Tongue (tissue), 3 donors: ENCODE measurements around the gene NIBAN1. TPM values are rescaled to one million over a fixed set of nuclear protein-coding genes. Genes with fewer than 3 reads are reported as not detected.

Experiments
- DNase-seq: peaks from one replicate; pipeline ENCODE4 v3.0.0-alpha.2; 2015
- small RNA-seq: library from RNA; depleted of rRNA; stranded (forward); fragments of <200 nt; gene quantifications from one replicate; pipeline ENCODE3, GENCODE V24; 2014; ENCODE audit warnings: low replicate concordance
- total RNA-seq: library from RNA; depleted of rRNA; stranded (reverse); fragments of >200 nt; gene quantifications from one replicate; pipeline ENCODE4 v1.2.3, GENCODE V29; 2014

Gene NIBAN1
- total RNA-seq, 1 donor from 2014 or later, result 65.8 TPM

GRCh38 chr1:184945678-184946412 lies 28.5 kb downstream of the NIBAN1 start:
- DNase-seq, result peak; percentile 71

- peak; percentile 64 for DNase-seq
These were observed 29.3 kb downstream of the NIBAN1 start for GRCh38 chr1:184945029-184945428.

DNA sequence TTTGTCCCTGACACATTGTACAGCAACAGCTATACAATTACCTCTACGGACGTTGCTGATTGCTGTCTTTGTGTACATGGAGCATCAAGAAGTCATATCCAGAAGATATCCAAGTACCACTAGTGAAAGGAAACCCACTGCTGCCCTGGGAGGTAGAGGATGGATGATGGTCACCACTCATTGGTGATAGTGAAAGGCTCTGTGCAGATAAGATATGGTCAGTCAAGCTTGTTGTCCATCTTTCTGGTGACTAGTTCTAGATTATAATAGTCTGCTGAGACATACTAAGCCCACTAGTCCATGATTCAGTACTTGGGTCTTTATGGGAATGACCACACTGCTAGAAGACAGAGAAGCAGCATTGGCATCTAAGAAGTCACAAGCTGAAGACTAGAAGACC lies 30.3 kb downstream of the NIBAN1 start:
- no peak for DNase-seq

DNA sequence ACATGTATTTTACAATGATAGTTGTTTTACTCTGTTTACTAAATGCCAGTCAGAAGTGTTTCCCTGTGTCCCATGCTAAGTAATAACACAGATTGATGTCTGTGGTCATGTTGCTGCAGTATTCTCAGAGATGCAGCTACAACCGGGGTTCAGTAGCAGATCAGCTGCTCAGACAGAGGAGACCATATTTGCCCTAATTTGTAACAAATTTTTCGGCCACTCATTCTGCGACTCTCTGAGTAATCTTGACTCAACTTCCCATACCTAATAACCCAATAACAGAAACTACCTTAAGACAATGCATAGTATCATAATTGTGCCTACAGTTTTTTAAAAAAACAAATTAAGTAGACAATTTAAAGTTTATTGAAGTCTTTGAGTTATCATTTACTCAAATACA lies 32.6 kb downstream of the NIBAN1 start:
- no peak for DNase-seq

DNA sequence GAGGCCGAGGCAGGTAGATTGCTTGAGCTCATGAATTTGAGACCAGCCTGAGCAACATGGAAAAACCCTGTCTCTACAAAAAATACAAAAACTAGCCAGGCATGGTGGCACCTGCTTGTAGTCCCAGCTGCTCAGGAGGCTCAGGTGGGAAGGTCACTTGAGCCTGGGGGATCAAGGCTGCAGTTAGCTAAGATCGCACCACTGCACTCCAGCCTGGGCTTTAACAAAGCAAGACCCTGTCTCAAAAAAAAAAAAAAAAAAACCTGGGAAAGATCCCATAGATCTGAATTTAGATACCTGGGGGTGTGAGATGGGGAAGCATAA lies 32.9 kb downstream of the NIBAN1 start:
- DNase-seq, result no peak

GRCh38 chr1:184940694-184941409 lies 33.5 kb downstream of the NIBAN1 start:
- no peak for DNase-seq

- DNase-seq, result no peak
These were observed 34.1 kb downstream of the NIBAN1 start for GRCh38 chr1:184940226-184940625.

DNA sequence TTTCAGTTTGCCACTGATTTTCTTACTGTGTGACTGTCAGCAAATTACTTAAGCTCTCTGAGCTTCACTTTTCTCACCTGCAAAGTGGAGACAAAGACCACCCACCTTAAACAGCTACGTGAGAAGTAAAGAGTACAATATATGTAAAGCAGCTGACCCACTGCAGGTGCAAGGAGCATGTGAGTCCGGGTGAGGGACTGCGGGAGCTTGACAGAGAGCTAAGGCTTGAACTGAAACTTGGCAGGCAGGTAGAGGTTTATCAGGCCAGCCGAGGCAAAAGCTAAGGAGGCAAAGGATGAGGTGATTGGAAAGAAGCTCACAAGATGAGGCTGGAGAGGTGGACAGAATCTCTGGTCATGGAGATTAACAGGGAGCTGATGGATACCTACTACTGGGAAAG lies 36.6 kb downstream of the NIBAN1 start:
- DNase-seq, result no peak

DNA sequence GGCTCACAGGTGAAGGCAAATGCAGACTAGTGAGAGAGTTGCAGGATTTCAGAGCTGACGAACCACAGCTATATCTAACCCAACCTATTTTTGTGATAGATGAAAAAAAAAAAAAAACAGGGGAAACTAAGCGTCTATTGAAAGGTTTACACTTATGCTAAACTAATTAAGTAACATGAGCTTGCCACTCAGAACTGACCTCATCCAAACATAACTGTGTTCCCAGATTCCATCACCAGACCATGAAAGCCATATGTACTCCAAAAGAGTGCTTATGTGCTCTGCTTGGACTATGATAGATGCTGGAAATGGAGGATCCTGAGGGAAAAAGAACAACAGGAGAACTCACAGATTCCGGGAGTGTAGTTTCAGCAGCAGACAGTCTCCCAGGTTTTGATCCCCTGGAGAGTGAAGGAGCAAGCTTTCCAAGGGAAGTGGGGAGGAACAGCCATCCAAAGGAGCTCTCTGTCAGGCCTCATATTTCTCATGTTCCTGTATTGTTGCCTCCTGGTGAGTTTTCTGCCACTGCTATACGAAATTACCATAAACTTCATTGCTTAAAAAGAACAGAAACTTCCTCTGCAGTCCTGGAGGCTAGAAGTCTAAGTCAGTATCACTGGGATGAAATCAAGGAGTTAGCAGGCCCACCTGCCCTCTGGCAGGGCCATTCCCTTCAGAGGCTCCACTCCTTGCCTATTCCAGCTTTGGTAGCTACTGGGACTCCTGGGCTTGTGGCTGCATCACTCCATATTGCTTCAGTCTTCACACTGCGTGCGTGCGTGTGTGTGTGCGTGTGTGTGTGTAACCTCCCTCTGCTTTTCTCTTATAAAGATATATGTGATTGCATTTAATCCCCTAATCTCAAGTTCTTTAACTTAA lies 38.1 kb downstream of the NIBAN1 start:
- peak; percentile 79 for DNase-seq

DNA sequence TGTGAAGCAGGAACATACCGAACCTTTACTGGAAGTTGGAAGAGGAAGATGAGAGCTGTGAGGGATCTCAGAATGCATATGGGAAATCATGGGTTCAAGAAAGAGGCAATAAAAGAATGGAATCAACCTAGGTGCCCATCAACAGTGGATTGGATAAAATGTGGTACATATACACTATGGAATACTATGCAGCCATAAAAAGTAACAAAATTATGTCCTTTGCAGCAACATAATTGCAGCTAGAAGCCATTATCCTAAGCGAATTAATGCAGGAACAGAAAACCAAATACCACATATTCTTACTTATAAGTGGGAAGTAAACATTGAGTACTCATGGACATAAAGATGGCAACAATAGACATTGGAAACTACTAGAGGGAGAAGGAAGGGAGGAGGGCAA lies 40.4 kb downstream of the NIBAN1 start:
- no peak for DNase-seq

DNA sequence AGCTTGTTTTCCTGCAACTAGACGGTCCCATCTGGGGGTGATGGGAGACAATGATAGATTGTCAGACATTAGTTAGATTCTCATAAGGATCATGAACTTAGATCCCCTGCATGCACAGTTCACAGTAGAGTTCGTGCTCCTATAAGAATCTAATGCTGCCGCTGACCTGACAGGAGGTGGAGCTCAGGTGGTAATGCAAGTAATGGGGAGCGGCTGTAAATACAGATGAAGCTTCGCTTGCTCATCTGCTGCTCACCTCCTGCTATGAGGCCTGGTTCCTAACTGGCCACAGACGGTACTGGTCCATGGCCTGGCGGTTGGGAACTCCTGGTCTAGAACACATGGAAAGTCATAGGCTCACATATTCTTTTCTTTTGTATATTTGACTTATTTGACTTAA lies 42.0 kb downstream of the NIBAN1 start:
- no peak for DNase-seq

- DNase-seq, result no peak
These were observed 42.7 kb downstream of the NIBAN1 start for GRCh38 chr1:184931566-184931965.

GRCh38 chr1:184930645-184931044 lies 43.7 kb downstream of the NIBAN1 start:
- DNase-seq, result no peak

GRCh38 chr1:184930232-184930631 lies 44.1 kb downstream of the NIBAN1 start:
- no peak for DNase-seq

- DNase-seq, result peak; percentile 63
These were observed 44.6 kb downstream of the NIBAN1 start for GRCh38 chr1:184929711-184930202.

DNA sequence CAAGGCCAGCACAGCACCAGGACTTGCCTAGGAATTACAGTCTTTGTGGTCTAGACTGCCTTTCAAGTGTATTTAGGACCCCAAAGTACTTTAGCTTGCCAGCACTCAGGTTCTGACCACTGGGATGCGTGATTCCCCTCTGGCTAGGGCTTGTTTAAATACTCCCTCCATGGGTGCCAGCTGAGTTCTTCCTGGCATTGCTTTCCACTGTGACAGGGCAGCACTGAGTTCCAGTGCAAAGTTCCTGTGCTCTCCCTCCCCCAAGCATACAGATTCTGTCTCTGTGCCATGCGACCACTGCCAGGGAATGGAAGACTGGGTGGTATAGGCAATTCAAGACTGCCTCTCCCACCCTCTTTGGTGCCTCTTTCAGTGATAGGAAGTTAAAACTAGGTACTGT lies 45.9 kb downstream of the NIBAN1 start:
- DNase-seq, result no peak

Small RNA genes within 50 kb of the gene (small RNA-seq; reads per million reads assigned to genes)
- not detected for gene RNA5SP72

Other genes starting within 250 kb of the NIBAN1 start
- gene EDEM3, start 219.7 kb downstream of the NIBAN1 start, total RNA-seq, result 42.3 TPM
- gene RNF2, start 71.0 kb upstream of the NIBAN1 start, total RNA-seq, result 38.1 TPM
- gene TRMT1L, start 182.4 kb upstream of the NIBAN1 start, total RNA-seq, result 40.9 TPM
- 14.2 TPM for gene SWT1, start 182.7 kb upstream of the NIBAN1 start, total RNA-seq